Activated CD4-positive, alpha-beta T cell treated with anti-CD3 and anti-CD28 coated beads, Interleukin-2, amount 50 U/mL, for 48 hours (primary cell): ENCODE data around the gene TRIP4.
"Not testable (repeated sequence)": the region's sequence is repeated elsewhere in the genome, so short reads cannot be mapped to it uniquely, and the experiment has no call there.

ENCODE experiments used
- DNase-seq, 2 experiments: peaks; one replicate each; pipeline ENCODE4 v3.0.0-alpha.2; 2020

Gene TRIP4

GRCh38 chr15:64453689-64454037 lies 66.0 kb downstream of the TRIP4 start:
- no peak for DNase-seq

DNA sequence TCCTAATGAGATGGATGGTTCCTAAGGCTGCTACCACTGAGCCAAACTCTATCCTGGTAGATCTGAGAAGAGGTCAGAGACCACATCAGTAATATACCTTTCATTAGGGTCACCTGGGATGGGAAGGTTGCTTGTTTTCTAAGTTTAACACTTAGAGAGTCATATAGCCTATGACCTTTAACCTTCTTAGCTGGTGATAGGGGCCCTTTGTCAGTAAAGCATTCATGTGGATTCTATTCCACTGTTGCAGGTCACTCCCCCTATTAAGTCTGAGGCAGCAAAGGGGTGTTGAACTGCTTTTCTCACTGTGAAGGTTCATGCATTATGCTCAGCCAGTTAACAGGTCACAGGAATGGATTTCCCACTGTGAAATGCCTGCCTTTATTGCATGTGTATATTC lies 66.6 kb downstream of the TRIP4 start:
- no peak for DNase-seq

- DNase-seq, result no peak
Observed at GRCh38 chr15:64455961-64456371, 68.3 kb downstream of the TRIP4 start.

GRCh38 chr15:64456634-64457108 lies 69.0 kb downstream of the TRIP4 start:
- DNase-seq, result no peak

- DNase-seq, result no peak
Observed at GRCh38 chr15:64459066-64459781, 71.6 kb downstream of the TRIP4 start.

DNA sequence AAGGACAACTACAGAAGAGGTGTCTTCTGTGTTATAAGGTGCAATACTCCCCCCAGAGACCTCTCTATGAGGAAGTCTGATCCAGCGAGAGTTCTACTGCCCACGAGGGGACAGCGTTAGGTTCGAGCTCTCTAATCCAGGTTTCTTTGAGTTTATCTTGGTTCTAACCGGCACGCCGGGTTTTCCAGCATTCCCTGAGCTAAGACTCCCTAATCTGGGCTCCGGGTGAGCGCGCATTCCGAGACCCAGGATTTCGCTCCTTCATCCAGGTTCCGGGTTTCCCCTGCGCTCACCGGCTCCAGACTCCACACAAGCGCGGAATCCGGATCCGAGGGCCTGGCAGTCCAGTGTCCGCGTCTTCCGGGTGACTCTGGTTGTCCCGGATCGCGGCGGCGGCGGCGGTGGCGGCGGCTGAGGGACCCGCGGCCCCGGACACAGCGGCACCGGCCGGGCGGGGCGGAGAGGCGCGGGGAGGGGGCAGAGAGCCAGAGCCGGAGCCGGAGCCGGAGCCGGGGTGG lies 72.6 kb downstream of the TRIP4 start, which contains the start of gene ZNF609:
Gene ZNF609 (plus strand): TSS at position 373 of the 518 bp plus-strand sequence. CDS start 38,842 bp downstream, outside the sequence.
- DNase-seq, result peak; percentile 96 to 97

DNA sequence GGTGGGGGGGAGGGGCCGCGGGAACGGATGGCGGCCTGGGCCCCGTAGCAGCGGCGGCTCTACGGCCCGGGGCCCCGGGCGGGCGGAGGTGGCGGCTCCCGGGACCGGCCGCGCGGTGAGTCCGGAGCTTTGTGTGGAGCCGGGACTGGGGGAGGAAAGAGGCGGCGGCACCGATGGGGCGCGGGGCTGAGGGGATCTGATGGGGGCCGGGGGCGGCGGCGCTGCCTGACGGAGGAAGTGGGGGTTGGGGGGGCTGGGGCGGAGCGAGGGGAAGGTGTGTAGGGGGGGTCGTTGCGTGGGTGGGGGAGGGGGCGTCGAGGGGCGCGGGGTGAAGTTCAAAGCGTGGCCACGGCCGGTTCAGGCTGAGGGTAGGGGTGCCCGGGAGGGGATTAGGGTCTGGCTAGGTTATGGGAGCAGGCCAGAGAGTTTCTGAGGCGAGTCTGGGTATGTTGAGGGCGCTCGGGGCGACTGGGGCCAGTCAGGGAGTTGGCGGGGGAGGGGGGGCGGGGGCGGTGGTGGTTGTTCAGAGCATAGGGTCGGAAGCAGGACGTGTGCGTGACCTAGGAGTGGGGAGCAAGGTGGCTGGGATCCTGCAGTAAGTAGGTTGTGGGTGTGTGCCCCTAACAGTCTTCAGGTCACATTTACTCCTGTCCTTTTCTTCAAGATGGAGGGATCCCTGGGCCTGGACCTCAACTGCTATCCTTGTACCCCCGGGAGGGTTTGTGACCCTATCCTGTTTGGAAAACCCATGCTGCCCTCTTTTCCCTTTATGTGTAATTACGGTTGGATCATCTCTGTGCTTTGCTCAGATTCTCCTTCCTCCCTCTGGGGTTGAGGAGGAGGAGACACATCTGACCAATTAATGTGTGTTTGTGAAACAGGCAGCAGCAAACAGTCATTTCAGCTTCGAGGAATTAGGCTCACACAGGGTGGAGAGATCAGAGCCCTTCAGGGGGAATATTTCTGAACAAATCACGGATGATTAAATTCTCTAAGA lies 73.4 kb downstream of the TRIP4 start:
- peak; percentile 31 to 49 for DNase-seq

DNA sequence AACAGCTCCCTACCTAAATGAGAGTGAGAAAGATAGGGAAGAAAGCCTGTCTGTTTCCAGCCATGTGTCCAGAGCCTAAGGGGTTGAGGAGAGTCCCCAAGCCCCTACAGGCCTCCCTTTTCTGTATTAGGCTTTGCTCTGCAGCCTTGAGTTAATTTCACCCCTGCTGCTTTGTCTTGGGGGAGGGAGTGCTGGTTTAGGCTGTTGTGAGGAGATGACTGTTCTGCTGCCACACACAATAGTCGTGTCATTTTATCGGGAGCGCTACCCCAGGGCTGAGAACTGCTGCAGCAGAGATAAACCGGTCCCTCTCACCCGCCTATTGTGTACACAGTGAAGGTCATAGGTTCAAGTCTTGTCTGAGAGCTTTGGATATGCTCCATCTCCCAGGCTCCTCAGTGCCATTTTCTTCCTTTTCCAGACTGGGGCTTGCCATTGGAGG lies 74.1 kb downstream of the TRIP4 start:
- DNase-seq, result peak; percentile 27 to 46

DNA sequence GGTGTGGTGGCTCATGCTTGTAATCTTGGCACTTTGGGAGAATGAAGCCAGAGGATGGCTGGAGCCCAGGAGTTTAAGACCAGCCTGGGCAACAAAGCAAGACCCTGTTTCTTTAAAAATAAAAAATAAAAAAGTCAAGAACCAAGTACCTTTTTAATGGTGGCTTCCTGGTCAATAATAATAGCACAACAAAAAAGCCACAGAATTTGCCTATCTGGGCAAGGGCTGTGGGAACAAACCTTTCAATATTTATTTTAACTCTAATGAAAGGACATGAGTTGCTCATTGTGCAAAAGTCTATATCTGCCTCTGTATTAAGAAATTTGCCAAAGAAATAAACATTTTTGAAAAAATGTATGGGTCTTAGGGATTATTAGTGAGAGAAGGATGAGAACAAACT lies 74.9 kb downstream of the TRIP4 start:
- no peak for DNase-seq

- DNase-seq, result no peak
Observed at GRCh38 chr15:64464276-64465005, 76.8 kb downstream of the TRIP4 start.

DNA sequence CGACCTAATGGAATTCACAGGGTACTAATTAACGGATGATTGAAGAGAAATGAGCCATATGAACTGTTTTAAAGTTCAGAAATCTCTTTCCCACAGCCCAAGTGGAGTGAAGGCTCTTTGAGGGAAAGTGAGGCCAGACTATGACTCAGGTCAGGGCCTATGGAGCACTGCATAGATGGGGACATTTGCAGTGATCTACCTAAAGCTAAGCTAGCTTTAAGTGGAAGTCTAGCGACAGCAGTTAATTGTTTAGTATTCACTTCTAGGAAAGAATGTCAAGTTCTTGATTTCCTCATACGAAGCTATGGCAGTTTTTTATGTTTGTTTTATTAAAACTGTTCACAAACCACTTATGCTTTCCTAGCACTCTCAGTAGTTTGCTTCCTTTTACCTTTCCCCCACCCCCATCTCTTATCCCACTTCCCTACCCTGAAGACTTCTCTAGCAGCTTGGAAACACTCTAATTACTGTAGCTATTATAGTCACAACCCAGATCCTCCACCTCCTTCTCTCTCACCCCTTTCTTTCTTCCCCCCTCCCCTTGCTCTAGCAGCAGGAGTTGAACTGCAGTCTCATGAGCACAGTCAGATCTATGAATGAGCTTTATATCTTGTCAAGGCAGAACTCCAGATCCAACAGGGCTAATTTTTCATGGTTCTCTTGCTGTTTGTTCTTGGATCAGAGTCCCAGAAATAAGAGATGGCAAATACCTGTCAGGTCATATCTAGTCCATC lies 78.9 kb downstream of the TRIP4 start:
- DNase-seq, result no peak

- DNase-seq, result no peak
Observed at GRCh38 chr15:64472161-64472560, 84.5 kb downstream of the TRIP4 start.

GRCh38 chr15:64474846-64475245 lies 87.2 kb downstream of the TRIP4 start:
- DNase-seq, result no peak

DNA sequence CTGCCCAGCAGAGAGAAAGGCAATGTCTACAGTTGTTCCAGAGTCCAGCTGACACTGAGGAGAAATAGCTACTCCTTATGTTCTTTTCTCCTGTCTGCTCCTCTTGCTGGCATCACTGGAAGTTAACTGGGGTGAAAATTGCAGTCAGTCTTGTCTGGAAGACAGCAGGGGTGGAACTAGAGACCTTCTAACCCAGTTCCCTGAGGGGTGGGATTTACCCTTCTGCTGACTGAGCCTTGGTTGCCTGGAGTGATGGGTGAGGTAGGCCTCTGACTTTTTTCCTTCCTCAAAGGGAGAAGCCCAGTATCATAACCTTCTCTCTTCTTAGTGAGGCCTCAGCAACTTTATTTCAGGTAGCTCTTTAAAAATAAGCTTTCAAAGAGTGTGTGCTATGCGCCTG lies 88.9 kb downstream of the TRIP4 start:
- no peak for DNase-seq

DNA sequence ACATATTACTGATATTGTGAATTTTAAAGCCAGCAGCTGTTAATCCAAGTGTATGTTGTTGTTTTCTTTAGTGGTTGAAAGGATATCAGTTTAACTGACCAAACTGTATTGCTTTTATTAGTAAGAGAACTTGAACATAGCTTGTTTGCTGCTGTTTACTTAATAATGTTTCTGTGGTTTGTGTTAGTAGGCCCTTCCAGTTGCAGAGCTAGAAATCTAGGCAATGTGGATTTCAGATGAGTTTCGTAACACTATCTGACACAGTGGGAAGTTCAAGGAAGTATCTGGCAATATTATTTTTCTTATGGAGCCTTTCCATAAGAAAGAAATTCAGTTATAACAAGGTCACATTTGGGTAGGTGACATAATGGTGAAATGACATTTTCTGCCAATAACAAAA lies 91.2 kb downstream of the TRIP4 start:
- no peak for DNase-seq

- DNase-seq, result no peak
Observed at GRCh38 chr15:64480891-64481290, 93.3 kb downstream of the TRIP4 start.

- no peak for DNase-seq
Observed at GRCh38 chr15:64483749-64484148, 96.1 kb downstream of the TRIP4 start.

DNA sequence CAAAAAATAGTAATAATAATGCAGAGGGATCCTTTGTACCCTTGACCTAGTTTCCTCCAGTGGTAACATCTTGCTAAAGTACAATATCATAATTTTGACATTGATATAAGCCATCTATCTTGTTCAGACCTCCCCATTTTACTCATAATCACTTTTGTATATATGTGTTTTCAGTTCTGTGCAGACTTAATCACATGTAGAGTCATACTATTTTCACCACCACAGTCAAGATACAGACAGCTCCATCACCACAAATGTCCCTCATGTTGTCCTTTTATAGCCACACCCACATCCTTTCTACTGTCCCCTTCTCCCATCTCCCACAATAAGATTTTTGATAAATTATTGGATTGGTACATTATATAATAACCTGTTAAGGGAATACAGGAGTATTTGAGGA lies 98.2 kb downstream of the TRIP4 start:
- no peak for DNase-seq

- DNase-seq, result no peak
Observed at GRCh38 chr15:64490598-64491259, 103.1 kb downstream of the TRIP4 start.

- DNase-seq, result no peak
Observed at GRCh38 chr15:64493641-64494040, 106.0 kb downstream of the TRIP4 start.

- not testable (repeated sequence) for DNase-seq
Observed at GRCh38 chr15:64495968-64496367, 108.3 kb downstream of the TRIP4 start.
